ENCODE data around the gene VWC2. TPM values are rescaled to one million over a fixed set of nuclear protein-coding genes. Genes with fewer than 3 reads are reported as not detected.

The VWC2 gene
- total and polyA plus RNA-seq, 10 of the 15 experiments (the other 5 are each of a cell fraction or from before 2014, with no cell fraction given): 0.01 to 0.06 (median 0.03) TPM; not detected in 7

- TF ChIP-seq BCL3 (IDR thresholded peaks at IDR 0.05; ENCODE audit: borderline replicate concordance, insufficient read depth, low read depth, low read length, poor library complexity, severe bottlenecking) (peak; percentile 77), SKIL (IDR thresholded peaks at IDR 0.05; ENCODE audit: low read depth, poor library complexity, severe bottlenecking) (peak; percentile 75), MXI1 (IDR thresholded peaks at IDR 0.05; ENCODE audit: low read depth, low read length) (peak; percentile 63), FOXM1 (IDR thresholded peaks at IDR 0.05; ENCODE audit: low read depth, low read length) (peak; percentile 94), RFX5 (IDR thresholded peaks at IDR 0.05; ENCODE audit: low read depth, low read length) (no peak), NFYA (IDR thresholded peaks at IDR 0.05; ENCODE audit: borderline replicate concordance, low read depth, low read length) (no peak), CBX5 (IDR thresholded peaks at IDR 0.05; ENCODE audit: low read depth) (peak; percentile 88; the same call in 1 of the 2 replicates), CREM (IDR thresholded peaks at IDR 0.05; ENCODE audit: low read depth) (peak; percentile 71; the same call in 1 of the 2 replicates), STAT3 (IDR thresholded peaks at IDR 0.05; ENCODE audit: low read depth, low read length) (no peak; the same call in 1 of the 2 replicates), PKNOX1 (IDR thresholded peaks at IDR 0.05) (peak; percentile 77), EED (IDR thresholded peaks at IDR 0.05; ENCODE audit: low read depth) (peak; percentile 91), NFIC (IDR thresholded peaks at IDR 0.05; ENCODE audit: low read depth, low read length) (peak; percentile 97), EZH2 (IDR thresholded peaks at IDR 0.05; ENCODE audit: borderline replicate concordance, control insufficient read depth, low read depth, low read length) (no peak), FOXK2 (IDR thresholded peaks at IDR 0.05) (no peak), MYB (IDR thresholded peaks at IDR 0.05; ENCODE audit: borderline replicate concordance, low read depth, low read length) (0 out of 2 replicates have a peak, but pooled peaks have one; percentile 31), SIN3A (IDR thresholded peaks at IDR 0.05; ENCODE audit: low read depth, low read length) (no peak), ELK1 (IDR thresholded peaks at IDR 0.05; ENCODE audit: low read depth, low read length) (0 out of 2 replicates have a peak, but pooled peaks have one; percentile 15), YY1 (IDR thresholded peaks at IDR 0.05; ENCODE audit: low read depth, low read length) (no peak), SUPT20H (IDR thresholded peaks at IDR 0.05; ENCODE audit: borderline replicate concordance, control insufficient read depth, low read depth, low read length) (no peak), TCF7 (IDR thresholded peaks at IDR 0.05; ENCODE audit: borderline replicate concordance) (0 out of 2 replicates have a peak, but pooled peaks have one; percentile 53), MTA2 (IDR thresholded peaks at IDR 0.05; ENCODE audit: low read depth) (peak; percentile 92), FOS (IDR thresholded peaks at IDR 0.05; ENCODE audit: borderline replicate concordance, extremely low read depth, insufficient read length) (no peak), NR2F1 (conservative IDR thresholded peaks at IDR 0.05) (no peak), BMI1 (IDR thresholded peaks at IDR 0.05; ENCODE audit: borderline replicate concordance) (peak; percentile 47; the same call in 1 of the 2 replicates), RUNX3 (IDR thresholded peaks at IDR 0.05; ENCODE audit: low read length) (peak; percentile 96), ZNF384 (IDR thresholded peaks at IDR 0.05; ENCODE audit: borderline replicate concordance, low read depth, low read length) (peak; percentile 93), NFXL1 (IDR thresholded peaks at IDR 0.05; ENCODE audit: borderline replicate concordance) (no peak)
Observed at GRCh38 chr7:49766966-49767365, 6.5 kb upstream of the VWC2 start (continued).
